Thyroid gland (tissue), 4 donors: Measurements from ENCODE around the gene PKNOX2.

ENCODE experiments used
- POLR2A ChIP-seq, 2 donors: fragments of 450-650 bp; IDR thresholded peaks; one replicate each; pipeline ENCODE4 v1.6.1; 2017; ENCODE audit warnings: antibody characterized with exemption in 2 of 2, mild to moderate bottlenecking in 2 of 2, moderate library complexity in 1 of 2
- TF ChIP-seq, protein P1 (sequence below), 6 experiments: fragments of 200-600 bp in 3 of 6; fragments of 450-650 bp in 3 of 6; sonication (generic) in 3 of 6; IDR thresholded peaks; one replicate each; pipeline ENCODE4 v1.5.1; 2016 to 2019; ENCODE audit warnings: antibody characterized with exemption in 6 of 6, mild to moderate bottlenecking in 2 of 6, inconsistent platforms in 1 of 6, moderate library complexity in 1 of 6

DNA sequence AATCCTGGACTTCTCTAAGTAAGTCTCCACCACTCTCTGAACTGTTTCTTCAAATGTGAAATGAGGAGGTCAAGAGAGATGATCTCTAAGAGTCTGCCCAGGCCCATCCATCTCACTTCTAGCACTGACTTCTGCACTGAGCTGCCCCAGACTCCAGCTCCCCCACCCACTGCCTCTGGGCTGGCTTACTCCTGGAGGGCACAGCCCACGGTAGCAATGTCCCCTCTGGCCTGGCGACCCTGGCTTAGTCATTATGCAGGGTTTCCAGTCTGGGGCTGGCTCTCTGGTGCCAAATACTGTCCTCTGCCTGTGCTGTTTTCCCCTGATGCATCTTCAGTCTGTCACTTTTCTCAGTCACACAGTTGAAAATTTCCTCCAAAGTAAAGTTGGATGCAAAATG is 60.9 kb downstream of the PKNOX2 start:
- TF ChIP-seq, protein P1, sequence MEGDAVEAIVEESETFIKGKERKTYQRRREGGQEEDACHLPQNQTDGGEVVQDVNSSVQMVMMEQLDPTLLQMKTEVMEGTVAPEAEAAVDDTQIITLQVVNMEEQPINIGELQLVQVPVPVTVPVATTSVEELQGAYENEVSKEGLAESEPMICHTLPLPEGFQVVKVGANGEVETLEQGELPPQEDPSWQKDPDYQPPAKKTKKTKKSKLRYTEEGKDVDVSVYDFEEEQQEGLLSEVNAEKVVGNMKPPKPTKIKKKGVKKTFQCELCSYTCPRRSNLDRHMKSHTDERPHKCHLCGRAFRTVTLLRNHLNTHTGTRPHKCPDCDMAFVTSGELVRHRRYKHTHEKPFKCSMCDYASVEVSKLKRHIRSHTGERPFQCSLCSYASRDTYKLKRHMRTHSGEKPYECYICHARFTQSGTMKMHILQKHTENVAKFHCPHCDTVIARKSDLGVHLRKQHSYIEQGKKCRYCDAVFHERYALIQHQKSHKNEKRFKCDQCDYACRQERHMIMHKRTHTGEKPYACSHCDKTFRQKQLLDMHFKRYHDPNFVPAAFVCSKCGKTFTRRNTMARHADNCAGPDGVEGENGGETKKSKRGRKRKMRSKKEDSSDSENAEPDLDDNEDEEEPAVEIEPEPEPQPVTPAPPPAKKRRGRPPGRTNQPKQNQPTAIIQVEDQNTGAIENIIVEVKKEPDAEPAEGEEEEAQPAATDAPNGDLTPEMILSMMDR (IDR thresholded peaks at IDR 0.05), result no peak
- TF ChIP-seq POLR2A (IDR thresholded peaks at IDR 0.05), result no peak
